ENCODE data around the gene ALK. TPM values are rescaled to one million over a fixed set of nuclear protein-coding genes. Genes with fewer than 3 reads are reported as not detected.

ALK gene
- total RNA-seq, 1 donor from 2014 or later = not detected

DNA sequence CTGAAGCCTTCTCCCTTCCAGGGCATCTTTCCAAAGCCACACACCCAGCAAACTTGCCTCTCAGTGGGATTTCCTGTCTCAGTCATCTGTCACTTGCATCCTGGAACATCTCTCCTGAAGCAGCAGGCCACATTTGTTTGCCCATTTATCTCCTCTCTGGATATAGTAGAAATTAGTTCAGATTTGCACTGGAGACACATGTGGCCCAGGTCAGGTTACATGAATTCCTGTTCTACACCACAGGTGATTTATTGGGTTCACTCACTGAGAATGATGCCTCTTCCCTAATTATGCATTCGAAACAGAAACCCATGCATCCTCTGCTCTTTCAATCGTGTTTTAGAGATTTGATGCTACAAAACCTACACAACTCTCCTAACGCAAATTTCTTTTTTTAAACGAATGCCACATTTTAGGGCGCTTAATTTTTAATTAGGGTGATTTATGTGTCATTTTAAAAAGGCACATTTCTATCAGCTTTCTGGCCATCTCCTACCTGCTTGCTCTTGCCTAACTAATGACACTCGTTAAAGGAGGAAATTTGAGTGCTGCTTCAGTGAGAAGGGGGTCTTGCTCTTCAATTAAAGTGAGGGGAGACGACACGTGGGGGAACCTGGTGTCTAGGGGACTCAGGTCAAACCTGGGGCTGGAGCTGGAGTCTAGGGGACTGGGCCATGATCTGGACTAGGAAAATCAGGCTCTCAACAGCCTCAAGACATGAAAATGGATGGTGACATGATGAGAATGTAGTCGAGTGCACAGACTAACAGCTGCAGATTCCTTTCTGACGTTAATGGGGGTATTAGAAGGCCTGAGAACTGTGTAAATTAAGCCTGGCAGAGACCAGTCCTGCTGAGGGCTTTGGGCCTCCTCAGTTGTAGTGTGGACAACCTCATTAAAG, 584.8 kb downstream of the ALK start:
- Histone ChIP-seq H3K27me3 (no peaks in the 10 kb centered on the region), H3K9me3 (no peaks in the 10 kb centered on the region), H3K27ac (no peak overlapping the region), H3K4me1 (no peaks in the 10 kb centered on the region), H3K36me3 (no peaks in the 10 kb centered on the region), H3K4me3 (no peak overlapping the region)
- TF ChIP-seq, protein P1, sequence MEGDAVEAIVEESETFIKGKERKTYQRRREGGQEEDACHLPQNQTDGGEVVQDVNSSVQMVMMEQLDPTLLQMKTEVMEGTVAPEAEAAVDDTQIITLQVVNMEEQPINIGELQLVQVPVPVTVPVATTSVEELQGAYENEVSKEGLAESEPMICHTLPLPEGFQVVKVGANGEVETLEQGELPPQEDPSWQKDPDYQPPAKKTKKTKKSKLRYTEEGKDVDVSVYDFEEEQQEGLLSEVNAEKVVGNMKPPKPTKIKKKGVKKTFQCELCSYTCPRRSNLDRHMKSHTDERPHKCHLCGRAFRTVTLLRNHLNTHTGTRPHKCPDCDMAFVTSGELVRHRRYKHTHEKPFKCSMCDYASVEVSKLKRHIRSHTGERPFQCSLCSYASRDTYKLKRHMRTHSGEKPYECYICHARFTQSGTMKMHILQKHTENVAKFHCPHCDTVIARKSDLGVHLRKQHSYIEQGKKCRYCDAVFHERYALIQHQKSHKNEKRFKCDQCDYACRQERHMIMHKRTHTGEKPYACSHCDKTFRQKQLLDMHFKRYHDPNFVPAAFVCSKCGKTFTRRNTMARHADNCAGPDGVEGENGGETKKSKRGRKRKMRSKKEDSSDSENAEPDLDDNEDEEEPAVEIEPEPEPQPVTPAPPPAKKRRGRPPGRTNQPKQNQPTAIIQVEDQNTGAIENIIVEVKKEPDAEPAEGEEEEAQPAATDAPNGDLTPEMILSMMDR (IDR thresholded peaks at IDR 0.05) = no peak
- DNase-seq (ENCODE audit: low spot score in 2 of 2) = no peak
- intact Hi-C loops (cut with DNase I) = no loop called here

GRCh38 chr2:29335396-29335795, 586.0 kb downstream of the ALK start:
- DNase-seq (ENCODE audit: low spot score in 2 of 2) = no peak
- Histone ChIP-seq H3K9me3 (no peaks in the 10 kb centered on the region), H3K27me3 (no peaks in the 10 kb centered on the region), H3K27ac (no peak overlapping the region), H3K4me3 (no peak overlapping the region), H3K36me3 (no peaks in the 10 kb centered on the region), H3K4me1 (no peaks in the 10 kb centered on the region)
- TF ChIP-seq, protein P1 (IDR thresholded peaks at IDR 0.05) = no peak
- intact Hi-C loops (cut with DNase I) = no loop called here

DNA sequence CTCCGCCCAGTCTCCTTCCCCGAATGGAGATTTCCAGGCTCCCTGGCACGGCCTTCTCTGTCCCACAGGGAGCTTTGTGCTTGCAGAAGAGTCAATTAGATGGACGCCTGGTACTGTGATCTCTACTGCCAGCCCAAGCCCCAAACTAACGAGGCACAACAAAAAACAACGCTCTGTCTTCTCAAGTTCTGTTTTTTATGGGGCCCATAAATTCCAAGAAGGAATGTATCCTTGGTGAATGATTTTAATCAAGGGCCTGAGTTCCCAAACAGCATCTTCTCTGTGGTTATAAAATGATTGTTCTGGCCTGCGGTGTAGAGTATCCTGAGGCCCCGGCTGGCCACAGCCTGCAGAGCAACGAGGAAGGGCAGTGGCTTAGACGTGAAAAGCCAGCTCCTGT, 586.7 kb downstream of the ALK start:
- Histone ChIP-seq H3K9me3 (no peaks in the 10 kb centered on the region), H3K27ac (no peak overlapping the region), H3K4me3 (no peak overlapping the region), H3K4me1 (no peaks in the 10 kb centered on the region), H3K27me3 (no peaks in the 10 kb centered on the region), H3K36me3 (no peaks in the 10 kb centered on the region)
- TF ChIP-seq, protein P1 (IDR thresholded peaks at IDR 0.05) = no peak
- DNase-seq (ENCODE audit: low spot score in 2 of 2) = no peak
- intact Hi-C loops (cut with DNase I) = no loop called here

DNA sequence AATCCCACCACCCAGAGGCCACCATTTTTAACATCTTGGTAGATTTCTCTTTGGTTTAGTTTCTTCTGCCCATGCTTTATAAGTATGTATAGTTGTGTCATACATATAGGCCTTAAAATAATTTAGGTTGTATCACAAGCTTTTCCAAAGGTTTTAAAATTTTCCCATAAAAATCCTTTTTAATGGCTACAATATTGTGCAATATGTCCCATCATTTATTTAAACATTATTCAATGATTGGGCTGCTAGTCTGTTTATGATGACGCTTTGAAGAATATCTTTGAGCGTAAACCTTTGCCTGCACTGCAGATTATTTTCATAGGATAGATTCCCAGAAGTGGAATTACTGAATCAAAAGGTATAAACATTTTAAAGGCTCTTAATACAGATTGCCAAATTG, 588.8 kb downstream of the ALK start:
- Histone ChIP-seq H3K27me3 (no peaks in the 10 kb centered on the region), H3K9me3 (no peaks in the 10 kb centered on the region), H3K4me1 (no peaks in the 10 kb centered on the region), H3K36me3 (no peaks in the 10 kb centered on the region), H3K4me3 (no peak overlapping the region), H3K27ac (no peak overlapping the region)
- no peak for DNase-seq (ENCODE audit: low spot score in 2 of 2)
- intact Hi-C loops (cut with DNase I) = no loop called here
- TF ChIP-seq, protein P1 (IDR thresholded peaks at IDR 0.05) = no peak

DNA sequence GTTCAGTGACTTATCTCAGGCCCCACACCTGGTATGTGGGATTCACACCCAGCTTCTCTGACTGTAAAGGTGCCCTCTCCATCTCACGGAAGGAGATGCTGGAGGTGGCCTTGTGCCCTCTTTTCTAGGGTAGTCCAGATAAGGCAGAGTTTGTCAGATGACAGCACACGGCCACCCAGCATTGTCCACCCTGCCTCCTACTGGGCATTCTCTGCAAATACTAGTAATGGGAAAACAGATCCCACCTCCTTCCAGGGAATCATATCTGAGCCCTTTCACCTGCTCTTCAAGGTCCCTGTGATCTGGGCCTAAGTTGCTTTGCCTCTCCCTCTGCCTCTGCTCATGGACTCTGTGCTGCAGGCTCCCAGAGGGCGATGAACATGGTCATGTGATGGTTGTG, 591.5 kb downstream of the ALK start:
- DNase-seq (ENCODE audit: low spot score in 2 of 2) = no peak
- Histone ChIP-seq H3K4me3 (no peak overlapping the region), H3K27ac (no peak overlapping the region), H3K27me3 (no peaks in the 10 kb centered on the region), H3K4me1 (no peaks in the 10 kb centered on the region), H3K9me3 (no peaks in the 10 kb centered on the region), H3K36me3 (no peaks in the 10 kb centered on the region)
- intact Hi-C loops (cut with DNase I) = no loop called here
- TF ChIP-seq, protein P1 (IDR thresholded peaks at IDR 0.05) = no peak
